Endothelial cell of umbilical vein (primary cell): ENCODE data around the gene MAGIX. TPM values are rescaled to one million over a fixed set of nuclear protein-coding genes. Genes with fewer than 3 reads are reported as not detected.

Experiments used
- BruUV-seq: library from RNA; stranded (reverse); fragments of 400-500 nt; replicated peaks from 2 replicates; lab custom pipeline; 2021; lab: Mats Ljungman, UMichigan
- CTCF ChIA-PET: fragments of 300-600, 350-600 bp; sonication (Branson Sonifier 250); formaldehyde crosslinking; loops from one replicate; lab custom pipeline; 2021; ENCODE audit warnings: antibody characterized with exemption, inconsistent platforms; lab: Charles Lee
- POLR2A ChIA-PET: fragments of 300-600, 350-600 bp; sonication (Branson Sonifier 250); formaldehyde crosslinking; loops from one replicate; lab custom pipeline; 2021; ENCODE audit warnings: antibody characterized with exemption, inconsistent platforms; lab: Charles Lee
- DNase-seq: peaks from one replicate; pipeline ENCODE4 v3.0.0-alpha.2; 2011; ENCODE audit warnings: low read depth, low spot score
- FAIRE-seq: peaks from 2 replicates; lab custom pipeline; 2011; peaks lifted over from hg19 to GRCh38; lab: Jason Lieb, UNC
- H2AFZ ChIP-seq: 2 replicates; pipeline ENCODE4 v1.6.0; 2012; ENCODE audit warnings: low read depth, low read length, control low read depth, inconsistent platforms
- H3K27ac ChIP-seq: 2 replicates; pipeline ENCODE4 v1.5.1; 2011; ENCODE audit warnings: low read depth, mild to moderate bottlenecking, control low read depth, low read length, moderate library complexity; ENCODE audit not compliant: insufficient read depth
- H3K27me3 ChIP-seq, 2 experiments: 2 replicates each; pipeline versions ENCODE4 v1.6.0 to v1.6.1; 2011; ENCODE audit warnings: low read length in 2 of 2, mixed read lengths in 1 of 2; ENCODE audit not compliant: control insufficient read depth in 2 of 2, insufficient read depth in 2 of 2
- H3K36me3 ChIP-seq, 2 experiments: 2 replicates in 1 of 2; 3 replicates in 1 of 2; pipeline ENCODE4 v1.5.1; 2011; ENCODE audit warnings: low read length in 2 of 2, mild to moderate bottlenecking in 1 of 2, moderate library complexity in 1 of 2; ENCODE audit not compliant: control insufficient read depth in 2 of 2, insufficient read depth in 2 of 2; ENCODE audit errors: extremely low read depth in 1 of 2
- H3K4me1 ChIP-seq: 3 replicates; pipeline ENCODE4 v1.5.1; 2011; ENCODE audit warnings: mild to moderate bottlenecking, low read length; ENCODE audit not compliant: control insufficient read depth, insufficient read depth; ENCODE audit errors: extremely low read depth
- H3K4me2 ChIP-seq: 2 replicates; pipeline ENCODE4 v1.6.1; 2011; ENCODE audit warnings: low read length, control low read depth, mixed read lengths; ENCODE audit not compliant: insufficient read depth
- H3K4me3 ChIP-seq, 3 experiments: fragments of 200-600 bp in 1 of 3; sonication (generic), shearing (Covaris generic) in 1 of 3; replicated peaks in 1 of 3; 2 replicates each; pipeline ENCODE4 v1.5.1; 2011 to 2016; ENCODE audit warnings: control low read depth in 3 of 3, low read length in 3 of 3, mild to moderate bottlenecking in 2 of 3, inconsistent platforms in 1 of 3, low read depth in 1 of 3, moderate library complexity in 1 of 3; ENCODE audit not compliant: insufficient read depth in 1 of 3
- H3K79me2 ChIP-seq: 2 replicates; pipeline ENCODE4 v1.6.0; 2012; ENCODE audit warnings: low read length, inconsistent platforms; ENCODE audit not compliant: control insufficient read depth, insufficient read depth
- H3K9ac ChIP-seq: replicated peaks from 2 replicates; pipeline ENCODE3; 2011; ENCODE audit warnings: low read length, control low read depth; ENCODE audit not compliant: insufficient read depth; ENCODE audit errors: extremely low read depth
- H3K9me1 ChIP-seq: replicated peaks from 3 replicates; pipeline ENCODE4 v1.6.0; 2011; ENCODE audit warnings: mild to moderate bottlenecking, low read length; ENCODE audit not compliant: control insufficient read depth, insufficient read depth; ENCODE audit errors: extremely low read depth
- H3K9me3 ChIP-seq: replicated peaks from 2 replicates; pipeline ENCODE4 v1.5.1; 2012; ENCODE audit warnings: low read length, inconsistent platforms; ENCODE audit not compliant: control insufficient read depth, insufficient read depth
- H4K20me1 ChIP-seq: replicated peaks from 2 replicates; pipeline ENCODE3; 2011; ENCODE audit warnings: mild to moderate bottlenecking, low read length; ENCODE audit not compliant: control insufficient read depth, insufficient read depth; ENCODE audit errors: extremely low read depth
- EZH2 ChIP-seq: IDR thresholded peaks from 2 replicates; pipeline ENCODE4 v1.6.1; 2012; ENCODE audit warnings: borderline replicate concordance, low read depth, mild to moderate bottlenecking, moderate library complexity, low read length, inconsistent platforms; ENCODE audit not compliant: severe bottlenecking
- FOS ChIP-seq: IDR thresholded peaks from 2 replicates; pipeline ENCODE4 v1.6.1; 2011; ENCODE audit warnings: mild to moderate bottlenecking, low read length, moderate library complexity, borderline replicate concordance; ENCODE audit not compliant: insufficient read depth
- GATA2 ChIP-seq: IDR thresholded peaks from 2 replicates; pipeline ENCODE4 v1.7.0; 2011; ENCODE audit warnings: low read depth, mild to moderate bottlenecking, moderate library complexity, mixed read lengths, low read length; ENCODE audit not compliant: insufficient read length, insufficient read depth
- JUN ChIP-seq: IDR thresholded peaks from 2 replicates; pipeline ENCODE4 v1.6.1; 2011; ENCODE audit warnings: borderline replicate concordance, low read depth; ENCODE audit not compliant: insufficient read length, insufficient read depth
- MYC ChIP-seq: IDR thresholded peaks from one replicate; pipeline ENCODE4 v1.6.1; 2011; ENCODE audit warnings: mild to moderate bottlenecking, low read depth, low read length
- POLR2A ChIP-seq: IDR thresholded peaks from 2 replicates; pipeline ENCODE4 v1.6.1; 2012; ENCODE audit warnings: low read depth, mild to moderate bottlenecking, control low read depth, low read length
- POLR2AphosphoS5 ChIP-seq: IDR thresholded peaks from 2 replicates; pipeline ENCODE4 v1.6.1; 2012; ENCODE audit warnings: low read depth, mild to moderate bottlenecking, control low read depth, low read length, moderate library complexity; ENCODE audit not compliant: insufficient read depth
- dilution Hi-C: fragments of 300-500 bp; cut with MboI; formaldehyde crosslinking; loops from one replicate; pipeline ENCODE4 v1.15.0; 2019; ENCODE audit warnings: low sequenced_read_pairs; ENCODE audit not compliant: extremely low pct_ligation_motif_present
- intact Hi-C: fragments of 100-400 bp; cut with micrococcal nuclease; formaldehyde crosslinking; loops from one replicate; pipeline ENCODE4 v1.10.0; 2022
- polyA plus RNA-seq, 4 experiments: library from polyadenylated mRNA; depleted of rRNA in 3 of 4; stranded (reverse) in 3 of 4; unstranded in 1 of 4; fragments of >200 nt; gene quantifications; 2 replicates each; pipeline versions ENCODE4 v1.2.1 to v1.2.3, GENCODE V29; 2011 to 2012; ENCODE audit warnings: missing spikeins in 1 of 4
- total RNA-seq: library from RNA; stranded (reverse); gene quantifications from 2 replicates; pipeline ENCODE4 v1.2.3, GENCODE V29; 2021
- TF ChIP-seq, protein P1 (sequence below): IDR thresholded peaks from 2 replicates; pipeline ENCODE4 v1.6.1; 2011; ENCODE audit not compliant: insufficient read depth, insufficient read length
- TF ChIP-seq, protein P2 (sequence below), 2 donors: IDR thresholded peaks; 1 replicate in 1 of 2; 2 replicates in 1 of 2; pipeline ENCODE4 v1.5.1; 2011; ENCODE audit warnings: low read length in 2 of 2, mild to moderate bottlenecking in 2 of 2, moderate library complexity in 2 of 2, control low read depth in 1 of 2, inconsistent platforms in 1 of 2, low read depth in 1 of 2; ENCODE audit not compliant: insufficient read depth in 1 of 2; ENCODE audit errors: extremely low read depth in 1 of 2

MAGIX gene
- total and polyA plus RNA-seq, 2 donors (not counting 3 experiments of a cell fraction or from before 2014, with no cell fraction given): 0.77 to 0.88 TPM

DNA sequence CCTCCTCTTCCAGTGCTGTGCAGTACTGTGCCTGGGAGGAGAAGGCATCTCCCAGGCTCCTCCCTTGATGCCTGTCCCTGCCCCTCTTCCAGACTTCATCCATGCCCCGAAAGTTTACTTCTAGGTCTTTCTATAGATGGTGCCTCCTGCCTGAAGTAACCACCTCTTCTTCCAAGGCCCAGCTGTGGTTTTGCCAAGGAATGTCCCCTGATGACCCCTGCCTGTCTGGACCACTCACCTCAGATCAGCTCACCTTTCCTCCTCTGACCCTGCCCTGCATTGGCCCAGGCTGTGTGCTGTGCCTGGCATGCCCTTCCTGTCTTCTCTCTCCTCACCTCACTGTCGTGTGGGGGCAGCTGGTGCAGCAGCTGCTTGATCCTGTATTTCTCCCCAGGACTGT lies 16.8 kb downstream of the MAGIX start:
- Histone ChIP-seq H3K4me3 (no peak overlapping the region), H3K27me3 (no peaks in the 10 kb centered on the region), H3K79me2 (peaks cover 4% of the 10 kb centered on the region), H3K4me1 (peaks cover 2% of the 10 kb centered on the region), H4K20me1 (no peaks in the 10 kb centered on the region), H2AFZ (no peak overlapping the region), H3K27ac (no peak overlapping the region), H3K36me3 (peaks cover 0 to 6% of the 10 kb centered on the region in 2 experiments), H3K9ac (no peak overlapping the region), H3K9me3 (no peaks in the 10 kb centered on the region), H3K4me2 (no peak overlapping the region), H3K9me1 (no peaks in the 10 kb centered on the region)
- CTCF ChIA-PET: interaction anchor here (1.5 kb wide), 1 partner anchor 39 kb away, joined by 3 read pairs; no protein-coding TSS in a partner anchor
- intact Hi-C loops: no loop called here
- BruUV-seq: no TSS peak
- TF ChIP-seq POLR2A (no peak), MYC (no peak), JUN (no peak), POLR2AphosphoS5 (no peak), FOS (no peak), GATA2 (no peak), EZH2 (no peak)
- TF ChIP-seq, protein P1, sequence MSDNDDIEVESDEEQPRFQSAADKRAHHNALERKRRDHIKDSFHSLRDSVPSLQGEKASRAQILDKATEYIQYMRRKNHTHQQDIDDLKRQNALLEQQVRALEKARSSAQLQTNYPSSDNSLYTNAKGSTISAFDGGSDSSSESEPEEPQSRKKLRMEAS: no peak
- TF ChIP-seq, protein P2, sequence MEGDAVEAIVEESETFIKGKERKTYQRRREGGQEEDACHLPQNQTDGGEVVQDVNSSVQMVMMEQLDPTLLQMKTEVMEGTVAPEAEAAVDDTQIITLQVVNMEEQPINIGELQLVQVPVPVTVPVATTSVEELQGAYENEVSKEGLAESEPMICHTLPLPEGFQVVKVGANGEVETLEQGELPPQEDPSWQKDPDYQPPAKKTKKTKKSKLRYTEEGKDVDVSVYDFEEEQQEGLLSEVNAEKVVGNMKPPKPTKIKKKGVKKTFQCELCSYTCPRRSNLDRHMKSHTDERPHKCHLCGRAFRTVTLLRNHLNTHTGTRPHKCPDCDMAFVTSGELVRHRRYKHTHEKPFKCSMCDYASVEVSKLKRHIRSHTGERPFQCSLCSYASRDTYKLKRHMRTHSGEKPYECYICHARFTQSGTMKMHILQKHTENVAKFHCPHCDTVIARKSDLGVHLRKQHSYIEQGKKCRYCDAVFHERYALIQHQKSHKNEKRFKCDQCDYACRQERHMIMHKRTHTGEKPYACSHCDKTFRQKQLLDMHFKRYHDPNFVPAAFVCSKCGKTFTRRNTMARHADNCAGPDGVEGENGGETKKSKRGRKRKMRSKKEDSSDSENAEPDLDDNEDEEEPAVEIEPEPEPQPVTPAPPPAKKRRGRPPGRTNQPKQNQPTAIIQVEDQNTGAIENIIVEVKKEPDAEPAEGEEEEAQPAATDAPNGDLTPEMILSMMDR (IDR thresholded peaks at IDR 0.05; ENCODE audit: extremely low read depth in 1 of 2, insufficient read depth in 1 of 2, low read depth in 1 of 2, low read length in 2 of 2): no peak
- no peak for FAIRE-seq
- DNase-seq: no peak
- POLR2A ChIA-PET: no interaction called here
- dilution Hi-C loops: no loop called here
